BJ (cell line): ENCODE data around the gene ATP7B. TPM values are rescaled to one million over a fixed set of nuclear protein-coding genes. Genes with fewer than 3 reads are reported as not detected.

Experiments
- CTCF ChIA-PET: fragments of 350-600 bp; formaldehyde crosslinking; extraction: SDS; loops from one replicate; lab custom pipeline; 2021; ENCODE audit warnings: antibody characterized with exemption, inconsistent platforms; lab: Yijun Ruan, JAX
- POLR2A ChIA-PET: fragments of 300-600 bp; sonication (Branson Sonifier 250); formaldehyde crosslinking; extraction: SDS; loops from one replicate; lab custom pipeline; 2021; ENCODE audit warnings: antibody characterized with exemption; lab: Charles Lee
- DNase-seq: peaks from one replicate; pipeline ENCODE4 v3.0.0-alpha.2; 2011; ENCODE audit warnings: low read depth
- H3K27me3 ChIP-seq: 2 replicates; pipeline ENCODE4 v1.6.0; 2011; ENCODE audit warnings: low read length; ENCODE audit not compliant: control insufficient read depth, insufficient read depth
- H3K36me3 ChIP-seq: 2 replicates; pipeline ENCODE4 v1.5.1; 2011; ENCODE audit warnings: low read length; ENCODE audit not compliant: control insufficient read depth, insufficient read depth
- H3K4me3 ChIP-seq: 2 replicates; pipeline ENCODE4 v1.5.1; 2011; ENCODE audit warnings: low read depth, mild to moderate bottlenecking, control low read depth, low read length
- CTCF ChIP-seq: IDR thresholded peaks from 2 replicates; pipeline ENCODE4 v1.5.1; 2011; ENCODE audit warnings: low read depth, mild to moderate bottlenecking, control low read depth, inconsistent platforms, low read length, moderate library complexity; ENCODE audit not compliant: insufficient read depth
- polyA plus RNA-seq: library from polyadenylated mRNA; depleted of rRNA; stranded (reverse); fragments of >200 nt; gene quantifications from 2 replicates; pipeline ENCODE4 v1.2.3, GENCODE V29; 2011

ATP7B gene
- polyA plus RNA-seq, 1 experiment = 2.5 TPM

- POLR2A ChIA-PET = no interaction called here
Measured at GRCh38 chr13:51961493-51962403, 49.5 kb downstream of the ATP7B start.

DNA sequence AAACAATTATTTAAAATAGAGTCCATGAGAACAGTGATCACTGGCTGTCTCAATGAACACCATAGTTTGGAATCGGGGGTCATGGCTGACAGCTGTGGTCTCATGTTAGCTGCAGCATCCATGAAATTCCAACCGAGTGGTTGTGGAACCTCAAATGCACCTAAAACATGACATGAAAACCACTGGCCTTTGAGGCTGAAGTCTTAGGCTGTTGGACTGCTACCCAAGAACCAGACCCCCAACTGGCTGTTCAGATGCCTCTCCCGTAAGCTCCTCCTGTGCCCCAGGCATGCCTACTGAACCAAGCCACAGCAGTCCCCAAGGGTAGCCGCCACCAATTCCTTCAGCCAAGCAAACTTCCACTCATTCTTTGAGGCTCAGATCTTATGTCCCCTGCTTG, 50.5 kb downstream of the ATP7B start:
- POLR2A ChIA-PET = no interaction called here
- Histone ChIP-seq H3K27me3 (no peaks in the 10 kb centered on the region), H3K36me3 (no peaks in the 10 kb centered on the region), H3K4me3 (no peak overlapping the region)
- no peak for TF ChIP-seq CTCF
- CTCF ChIA-PET = no interaction called here
- DNase-seq = no peak

More at GRCh38 chr13:51961493-51962403, 49.5 kb downstream of the ATP7B start:
- H3K27me3 ChIP-seq = no peaks in the 10 kb centered on the region
- no peaks in the 10 kb centered on the region for H3K36me3 ChIP-seq
- CTCF ChIA-PET = no interaction called here
- TF ChIP-seq CTCF = no peak
- no peak overlapping the region for H3K4me3 ChIP-seq
- DNase-seq = no peak

DNA sequence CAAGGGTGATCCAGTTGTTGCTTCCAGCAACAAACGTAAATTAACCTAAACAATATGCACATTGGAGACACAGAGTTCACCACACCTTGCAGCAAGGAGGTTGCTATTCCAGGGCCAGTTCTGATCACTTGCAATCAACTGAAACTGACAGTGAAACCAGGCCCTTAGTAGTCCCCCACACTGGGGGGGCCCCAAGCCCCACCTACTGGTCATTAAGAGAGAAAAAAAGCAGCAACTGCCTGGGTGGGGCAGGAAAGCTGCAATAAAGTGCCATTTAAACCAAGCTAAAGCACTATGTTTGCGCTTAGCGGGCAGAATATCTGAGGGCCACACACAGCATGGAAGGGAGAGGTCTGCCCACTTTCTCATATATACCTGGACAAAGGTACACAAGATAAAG, 51.5 kb downstream of the ATP7B start:
- ChIA-PET CTCF (no interaction called here), POLR2A (no interaction called here)
- DNase-seq = no peak
- H3K27me3 ChIP-seq = no peaks in the 10 kb centered on the region
- no peak for TF ChIP-seq CTCF
- no peak overlapping the region for H3K4me3 ChIP-seq
- no peaks in the 10 kb centered on the region for H3K36me3 ChIP-seq

- Histone ChIP-seq H3K4me3 (no peak overlapping the region), H3K36me3 (no peaks in the 10 kb centered on the region), H3K27me3 (no peaks in the 10 kb centered on the region)
- CTCF ChIA-PET = no interaction called here
- POLR2A ChIA-PET = no interaction called here
- no peak for TF ChIP-seq CTCF
- no peak for DNase-seq
Measured at GRCh38 chr13:51958217-51958547, 53.1 kb downstream of the ATP7B start.

- CTCF ChIA-PET = no interaction called here
- POLR2A ChIA-PET = no interaction called here
- no peaks in the 10 kb centered on the region for H3K27me3 ChIP-seq
- H3K36me3 ChIP-seq = no peaks in the 10 kb centered on the region
- H3K4me3 ChIP-seq = no peak overlapping the region
- TF ChIP-seq CTCF = no peak
- DNase-seq = no peak
Measured at GRCh38 chr13:51957377-51958216, 53.7 kb downstream of the ATP7B start.
